Left ventricle myocardium inferior (tissue), 1 donor: ENCODE data around the gene LBH. TPM values are rescaled to one million over a fixed set of nuclear protein-coding genes. Genes with fewer than 3 reads are reported as not detected.
A peak's percentile ranks its signal among the peaks of the same experiment; 100 is the strongest.

Source experiments
- DNase-seq: peaks from one replicate; pipeline ENCODE4 v3.0.0-alpha.2; 2020
- H3K27ac ChIP-seq: fragments of 200-600 bp; replicated peaks from 2 replicates; pipeline ENCODE4 v1.8.0; 2021
- H3K27me3 ChIP-seq: fragments of 200-600 bp; 2 replicates; pipeline ENCODE4 v1.8.0; 2021; ENCODE audit warnings: low read depth
- H3K36me3 ChIP-seq: fragments of 200-600 bp; 2 replicates; pipeline ENCODE4 v1.8.0; 2021
- H3K4me1 ChIP-seq: fragments of 200-600 bp; 2 replicates; pipeline ENCODE4 v1.8.0; 2021
- H3K4me3 ChIP-seq: fragments of 200-600 bp; 2 replicates; pipeline ENCODE4 v1.8.0; 2021; ENCODE audit warnings: mild to moderate bottlenecking, moderate library complexity
- H3K9me3 ChIP-seq: fragments of 200-600 bp; replicated peaks from 2 replicates; pipeline ENCODE4 v1.8.0; 2021
- CTCF ChIP-seq: fragments of 200-600 bp; IDR thresholded peaks from 2 replicates; pipeline ENCODE4 v1.8.0; 2021; ENCODE audit warnings: antibody characterized with exemption, mild to moderate bottlenecking, borderline replicate concordance
- intact Hi-C: fragments of 100-400 bp; cut with micrococcal nuclease; formaldehyde crosslinking; loops from one replicate; pipeline ENCODE4 v1.11.0; 2022
- total RNA-seq: library from RNA; stranded (reverse); fragmentation: NEBNext Ultra II Directional; extraction: Animal tissue kit (Norgen Biotek cat#: 25700); gene quantifications from one replicate; pipeline ENCODE4 v1.2.1, GENCODE V29; 2021
- donor health status: DM: no; HTN: yes; CAD: no; lungs with severe emphysema.

Gene LBH
- total RNA-seq, 1 donor from 2014 or later, result 200 TPM

- no peaks in the 10 kb centered on the region for H3K9me3 ChIP-seq
- DNase-seq, result no peak
- no peak overlapping the region for H3K4me3 ChIP-seq
- H3K27ac ChIP-seq, result peak overlapping the region; percentile 70
- intact Hi-C loops, result no loop called here
- TF ChIP-seq CTCF, result no peak
- H3K27me3 ChIP-seq, result no peaks in the 10 kb centered on the region
- no peaks in the 10 kb centered on the region for H3K36me3 ChIP-seq
- H3K4me1 ChIP-seq, result peaks cover 39% of the 10 kb centered on the region
Observed at GRCh38 chr2:30213907-30214463, 17.3 kb upstream of the LBH start.

GRCh38 chr2:30216157-30216556 lies 15.2 kb upstream of the LBH start:
- H3K27me3 ChIP-seq, result no peaks in the 10 kb centered on the region
- H3K27ac ChIP-seq, result peak overlapping the region; percentile 7
- no peak for DNase-seq
- H3K4me1 ChIP-seq, result peaks cover 39% of the 10 kb centered on the region
- intact Hi-C loops, result no loop called here
- no peak overlapping the region for H3K4me3 ChIP-seq
- no peaks in the 10 kb centered on the region for H3K9me3 ChIP-seq
- H3K36me3 ChIP-seq, result no peaks in the 10 kb centered on the region
- no peak for TF ChIP-seq CTCF

- intact Hi-C loops, result no loop called here
- no peak for DNase-seq
- peak overlapping the region; percentile 5 for H3K27ac ChIP-seq
- no peak overlapping the region for H3K4me3 ChIP-seq
- no peaks in the 10 kb centered on the region for H3K9me3 ChIP-seq
- no peaks in the 10 kb centered on the region for H3K36me3 ChIP-seq
- H3K4me1 ChIP-seq, result peaks cover 39% of the 10 kb centered on the region
- TF ChIP-seq CTCF, result no peak
- no peaks in the 10 kb centered on the region for H3K27me3 ChIP-seq
Observed at GRCh38 chr2:30217644-30218337, 13.5 kb upstream of the LBH start.

- intact Hi-C loops, result no loop called here
- Histone ChIP-seq H3K4me3 (no peak overlapping the region), H3K36me3 (no peaks in the 10 kb centered on the region), H3K4me1 (peaks cover 39% of the 10 kb centered on the region), H3K9me3 (no peaks in the 10 kb centered on the region), H3K27me3 (no peaks in the 10 kb centered on the region), H3K27ac (no peak overlapping the region)
- DNase-seq, result no peak
- TF ChIP-seq CTCF, result no peak
Observed at GRCh38 chr2:30218338-30218713, 13.0 kb upstream of the LBH start.

GRCh38 chr2:30218814-30219213 lies 12.5 kb upstream of the LBH start:
- no peak overlapping the region for H3K4me3 ChIP-seq
- no peaks in the 10 kb centered on the region for H3K36me3 ChIP-seq
- TF ChIP-seq CTCF, result no peak
- no peak overlapping the region for H3K27ac ChIP-seq
- peaks cover 39% of the 10 kb centered on the region for H3K4me1 ChIP-seq
- intact Hi-C loops, result no loop called here
- H3K27me3 ChIP-seq, result no peaks in the 10 kb centered on the region
- H3K9me3 ChIP-seq, result no peaks in the 10 kb centered on the region
- DNase-seq, result no peak
